ENCODE measurements around the gene ADORA1.

The ADORA1 gene

DNA sequence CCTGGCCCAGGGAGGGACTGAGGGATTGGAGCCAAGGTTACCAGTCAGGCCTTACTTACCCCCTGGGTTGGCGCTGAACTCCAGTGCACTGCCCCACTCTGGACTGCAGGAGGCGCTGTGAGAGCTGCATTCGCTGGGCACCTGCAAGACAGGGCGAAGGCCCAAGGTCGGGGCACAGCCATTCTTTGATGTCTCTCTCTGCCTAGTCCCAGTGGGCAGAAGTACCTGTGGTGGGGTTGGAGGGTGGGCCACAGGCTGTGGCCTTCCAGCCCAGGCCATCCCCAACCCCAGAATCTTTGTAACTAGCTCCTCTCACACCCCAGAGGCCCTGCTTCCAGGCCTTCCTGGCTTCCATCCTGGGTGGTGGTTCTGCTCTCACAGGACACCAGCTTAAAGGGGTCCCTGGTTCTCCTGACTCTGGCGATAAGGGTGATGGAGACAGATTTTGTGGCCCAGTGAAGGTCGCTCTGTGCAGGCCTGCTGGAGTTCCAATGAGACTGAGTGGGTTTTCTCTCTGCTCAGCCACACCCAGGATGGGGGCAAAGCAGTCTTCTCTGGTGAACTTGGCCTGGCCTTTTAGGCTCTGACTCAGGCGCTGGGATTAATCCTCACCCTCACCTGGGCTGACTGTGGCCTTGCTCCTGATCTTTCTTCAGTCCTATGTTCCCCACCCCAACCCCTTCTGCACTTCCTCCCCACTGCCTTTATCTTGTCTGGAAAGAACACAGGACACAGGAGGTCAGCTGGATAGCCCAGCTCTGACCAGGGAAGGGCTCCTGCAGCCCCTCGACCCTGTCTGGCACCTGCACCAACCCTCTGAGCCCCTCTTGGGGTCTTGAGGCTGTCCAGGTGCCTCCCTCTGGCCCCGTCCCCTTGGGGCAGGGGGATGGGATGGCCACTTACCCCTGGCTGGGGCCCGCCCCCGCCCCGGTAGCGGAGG is 42.7 kb upstream of the ADORA1 start:
- no peak overlapping the region for H3K9ac ChIP-seq (ENCODE audit: insufficient read length)
- no peak overlapping the region for H3K4me3 ChIP-seq
- no peaks in the 10 kb centered on the region for H3K9me3 ChIP-seq (ENCODE audit: low read depth, low read length)
- H3K27ac ChIP-seq, result no peak overlapping the region
- TF ChIP-seq EZH2 (IDR thresholded peaks at IDR 0.05), result no peak
- no peak for TF ChIP-seq FOXP2 (optimal IDR thresholded peaks at IDR 0.05; ENCODE audit: control extremely low read depth, extremely low read length, insufficient read depth)
- TF ChIP-seq POLR2AphosphoS5 (IDR thresholded peaks at IDR 0.05; ENCODE audit: borderline replicate concordance, low read depth, low read length), result no peak
- no peak for DNase-seq (ENCODE audit: low read depth, low spot score)
- no peaks in the 10 kb centered on the region for H3K36me3 ChIP-seq (ENCODE audit: insufficient read depth, low read length)

DNA sequence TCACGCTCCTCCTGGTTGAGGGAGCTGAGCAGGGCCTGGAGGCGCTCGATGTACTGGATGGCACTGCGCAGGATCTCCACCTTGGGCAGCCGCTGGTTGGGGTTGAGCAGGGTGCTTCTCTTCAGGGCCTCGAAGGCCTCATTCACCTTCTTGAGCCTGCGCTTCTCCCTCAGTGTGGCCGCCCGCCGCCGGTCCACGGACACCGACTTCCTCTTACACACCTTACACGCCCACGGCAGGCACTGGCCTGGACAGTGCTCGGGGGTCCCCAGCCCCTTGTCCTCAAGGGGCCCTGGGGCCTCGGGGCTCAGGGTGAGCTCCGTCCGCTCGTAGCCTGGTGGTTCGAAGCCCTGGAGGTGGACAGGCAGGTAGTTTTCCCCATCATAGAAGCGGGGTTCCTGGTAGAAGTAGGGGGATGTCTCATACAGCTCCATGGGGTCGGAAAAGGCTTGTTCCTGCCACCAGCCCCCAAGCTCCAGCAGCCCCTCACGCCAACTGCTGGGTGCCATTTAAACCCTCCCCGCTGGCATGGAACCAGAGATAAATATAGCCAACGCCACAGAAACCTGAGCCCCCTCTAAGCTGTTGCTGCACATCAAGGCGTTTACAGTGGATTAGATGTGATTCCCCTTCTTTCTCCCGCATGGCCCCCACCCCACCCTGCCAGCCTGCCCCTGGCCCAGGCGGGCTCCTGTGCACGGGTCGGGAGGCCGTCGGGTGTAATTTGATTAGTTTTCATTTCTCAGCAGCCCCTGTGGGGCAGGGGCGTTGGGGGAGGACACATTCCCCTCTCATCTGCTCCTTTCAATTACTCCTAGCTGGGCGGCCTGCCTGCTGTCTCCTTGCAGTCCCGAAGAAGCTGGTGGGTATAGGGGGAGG is 41.8 kb upstream of the ADORA1 start, which contains the start of gene MYOG:
TSS of gene MYOG (minus strand) at position 485 of the 879 bp plus-strand sequence. CDS start at position 434, 51 bp downstream.
- no peak within 1 kb of the TSS for H3K27ac ChIP-seq

DNA sequence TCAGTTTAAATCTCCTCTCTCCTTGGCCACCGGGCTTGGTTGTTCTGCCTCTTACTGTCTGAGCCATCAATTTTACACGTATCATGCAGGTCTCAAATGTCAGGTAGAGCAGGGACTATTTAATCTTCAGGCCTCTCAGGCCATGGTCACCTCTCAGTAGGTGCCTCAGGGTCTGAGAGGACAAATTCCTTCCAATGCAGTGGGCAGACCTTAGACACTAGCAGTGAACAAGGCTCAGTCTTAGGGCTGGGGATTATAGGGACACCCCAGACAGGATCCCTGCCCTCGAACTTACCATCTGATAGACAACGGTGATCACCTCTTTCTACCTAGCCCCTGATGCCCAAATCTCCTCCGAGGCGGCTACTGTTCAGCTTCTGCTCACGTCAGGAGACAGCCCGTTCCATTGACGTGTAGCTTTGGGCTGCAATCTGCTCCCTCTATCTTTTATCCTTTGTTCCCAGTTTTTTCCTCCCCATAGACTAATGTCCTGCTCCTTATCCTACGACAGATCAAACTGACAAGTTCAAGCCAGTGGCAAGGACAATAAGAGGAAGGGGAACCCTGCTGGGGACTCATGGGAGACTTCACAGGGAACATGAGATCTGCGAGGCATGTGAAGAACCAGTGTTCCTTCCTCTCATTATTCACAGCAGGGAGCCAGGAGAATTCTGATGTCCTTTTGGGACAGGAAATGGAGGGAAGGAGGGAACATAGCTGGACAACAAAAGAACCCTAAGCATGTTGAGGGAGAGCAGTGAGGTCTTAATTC is 40.3 kb upstream of the ADORA1 start:
- H3K36me3 ChIP-seq (ENCODE audit: insufficient read depth, low read length), result no peaks in the 10 kb centered on the region
- H3K9me3 ChIP-seq (ENCODE audit: low read depth, low read length), result no peaks in the 10 kb centered on the region
- no peak for DNase-seq (ENCODE audit: low read depth, low spot score)
- H3K4me3 ChIP-seq, result no peak overlapping the region
- H3K9ac ChIP-seq (ENCODE audit: insufficient read length), result no peak overlapping the region
- no peak for TF ChIP-seq EZH2 (IDR thresholded peaks at IDR 0.05)
- TF ChIP-seq POLR2AphosphoS5 (IDR thresholded peaks at IDR 0.05; ENCODE audit: borderline replicate concordance, low read depth, low read length), result no peak
- no peak for TF ChIP-seq FOXP2 (optimal IDR thresholded peaks at IDR 0.05; ENCODE audit: control extremely low read depth, extremely low read length, insufficient read depth)
- no peak overlapping the region for H3K27ac ChIP-seq

More for the DNA sequence above, 41.8 kb upstream of the ADORA1 start, which contains the start of gene MYOG:
- no peak for DNase-seq (ENCODE audit: low read depth, low spot score)
- Histone ChIP-seq H3K36me3 (ENCODE audit: insufficient read depth, low read length) (no peaks in the 10 kb centered on the region), H3K9me3 (ENCODE audit: low read depth, low read length) (no peaks in the 10 kb centered on the region), H3K9ac (ENCODE audit: insufficient read length) (no peak within 1 kb of the TSS), H3K4me3 (no peak within 1 kb of the TSS)
- no peak for TF ChIP-seq EZH2 (IDR thresholded peaks at IDR 0.05)
- TF ChIP-seq POLR2AphosphoS5 (IDR thresholded peaks at IDR 0.05; ENCODE audit: borderline replicate concordance, low read depth, low read length), result no peak
- TF ChIP-seq FOXP2 (optimal IDR thresholded peaks at IDR 0.05; ENCODE audit: control extremely low read depth, extremely low read length, insufficient read depth), result no peak

DNA sequence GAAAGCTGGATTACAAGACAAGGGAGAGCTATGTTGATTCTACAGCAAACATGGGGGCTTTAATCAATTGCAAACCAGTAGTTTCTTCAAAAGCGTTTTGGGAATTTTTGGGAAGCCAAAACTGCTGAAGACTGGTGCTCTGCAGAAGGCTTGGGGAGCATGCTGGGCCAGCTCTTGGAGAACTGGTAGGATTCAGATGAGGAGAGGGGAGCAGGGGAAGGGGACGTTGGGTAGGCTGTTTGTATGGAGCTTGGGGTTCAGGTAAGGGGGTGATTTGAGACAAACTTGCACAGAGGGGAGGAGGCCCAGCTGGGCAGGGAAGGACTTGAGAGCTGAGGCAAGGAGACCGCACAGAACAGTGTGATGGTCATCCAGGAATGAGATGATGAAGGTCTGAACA is 39.1 kb upstream of the ADORA1 start:
- no peak for TF ChIP-seq POLR2AphosphoS5 (IDR thresholded peaks at IDR 0.05; ENCODE audit: borderline replicate concordance, low read depth, low read length)
- no peak for TF ChIP-seq FOXP2 (optimal IDR thresholded peaks at IDR 0.05; ENCODE audit: control extremely low read depth, extremely low read length, insufficient read depth)
- no peak for TF ChIP-seq EZH2 (IDR thresholded peaks at IDR 0.05)
- no peak overlapping the region for H3K27ac ChIP-seq
- DNase-seq (ENCODE audit: low read depth, low spot score), result no peak
- H3K9me3 ChIP-seq (ENCODE audit: low read depth, low read length), result no peaks in the 10 kb centered on the region
- no peak overlapping the region for H3K9ac ChIP-seq (ENCODE audit: insufficient read length)
- H3K36me3 ChIP-seq (ENCODE audit: insufficient read depth, low read length), result no peaks in the 10 kb centered on the region
- no peak overlapping the region for H3K4me3 ChIP-seq

DNA sequence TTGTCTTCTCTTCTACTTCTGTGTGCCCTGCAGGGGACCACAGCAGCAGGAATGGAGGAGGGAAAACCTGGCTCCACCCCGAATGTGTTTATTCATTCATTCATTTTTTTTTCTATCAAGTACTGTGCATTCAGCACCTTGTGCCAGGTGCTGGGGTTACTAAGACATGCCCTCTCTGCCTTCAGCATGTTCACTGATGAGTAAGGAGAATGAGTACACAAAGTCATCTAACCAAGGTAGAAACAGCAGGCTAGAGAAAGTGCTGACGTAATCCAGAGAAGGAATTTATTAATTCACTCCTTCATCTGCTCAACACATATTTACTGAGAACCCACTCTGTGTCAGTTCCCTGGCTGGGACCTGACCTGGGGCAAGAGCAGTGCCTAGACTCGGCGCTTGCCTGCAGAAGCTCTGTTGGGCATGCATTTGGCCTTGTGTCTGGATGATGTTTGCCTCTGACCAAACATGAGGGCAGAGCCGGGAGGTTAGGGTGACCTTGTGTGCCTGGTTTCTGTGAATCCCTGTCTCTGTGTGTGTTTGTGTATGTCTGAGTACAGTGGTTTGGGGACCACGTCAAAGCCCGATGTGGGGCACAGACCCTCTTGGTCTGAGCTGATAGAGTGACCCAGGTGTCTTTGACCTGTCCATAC is 38.4 kb upstream of the ADORA1 start:
- H3K9me3 ChIP-seq (ENCODE audit: low read depth, low read length), result no peaks in the 10 kb centered on the region
- H3K27ac ChIP-seq, result no peak overlapping the region
- no peaks in the 10 kb centered on the region for H3K36me3 ChIP-seq (ENCODE audit: insufficient read depth, low read length)
- TF ChIP-seq POLR2AphosphoS5 (IDR thresholded peaks at IDR 0.05; ENCODE audit: borderline replicate concordance, low read depth, low read length), result no peak
- no peak for TF ChIP-seq EZH2 (IDR thresholded peaks at IDR 0.05)
- TF ChIP-seq FOXP2 (optimal IDR thresholded peaks at IDR 0.05; ENCODE audit: control extremely low read depth, extremely low read length, insufficient read depth), result no peak
- no peak overlapping the region for H3K9ac ChIP-seq (ENCODE audit: insufficient read length)
- no peak overlapping the region for H3K4me3 ChIP-seq
- DNase-seq (ENCODE audit: low read depth, low spot score), result no peak

DNA sequence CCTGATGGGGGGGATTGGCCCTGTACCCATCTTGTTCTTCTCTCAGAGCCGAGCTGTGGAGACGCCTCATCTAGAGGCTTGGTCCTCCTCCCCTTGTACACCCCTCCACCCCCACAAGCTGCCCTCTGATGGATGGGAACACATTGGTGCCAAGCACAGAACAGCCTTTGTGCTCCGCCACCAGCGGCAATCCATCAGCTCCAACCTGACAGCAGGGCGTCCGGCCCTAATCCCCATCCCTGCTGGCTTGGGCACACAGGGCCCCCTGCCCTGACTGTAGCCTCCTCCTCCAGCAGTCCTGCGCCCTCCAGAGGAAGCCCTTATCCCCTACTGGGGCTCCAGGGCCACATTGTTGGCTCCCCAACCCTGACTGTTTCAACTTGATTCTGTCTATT is 37.9 kb upstream of the ADORA1 start:
- no peak overlapping the region for H3K27ac ChIP-seq
- TF ChIP-seq FOXP2 (optimal IDR thresholded peaks at IDR 0.05; ENCODE audit: control extremely low read depth, extremely low read length, insufficient read depth) (no peak), EZH2 (IDR thresholded peaks at IDR 0.05) (no peak), POLR2AphosphoS5 (IDR thresholded peaks at IDR 0.05; ENCODE audit: borderline replicate concordance, low read depth, low read length) (no peak)
- no peaks in the 10 kb centered on the region for H3K9me3 ChIP-seq (ENCODE audit: low read depth, low read length)
- no peak overlapping the region for H3K4me3 ChIP-seq
- no peak for DNase-seq (ENCODE audit: low read depth, low spot score)
- H3K9ac ChIP-seq (ENCODE audit: insufficient read length), result no peak overlapping the region
- no peaks in the 10 kb centered on the region for H3K36me3 ChIP-seq (ENCODE audit: insufficient read depth, low read length)

DNA sequence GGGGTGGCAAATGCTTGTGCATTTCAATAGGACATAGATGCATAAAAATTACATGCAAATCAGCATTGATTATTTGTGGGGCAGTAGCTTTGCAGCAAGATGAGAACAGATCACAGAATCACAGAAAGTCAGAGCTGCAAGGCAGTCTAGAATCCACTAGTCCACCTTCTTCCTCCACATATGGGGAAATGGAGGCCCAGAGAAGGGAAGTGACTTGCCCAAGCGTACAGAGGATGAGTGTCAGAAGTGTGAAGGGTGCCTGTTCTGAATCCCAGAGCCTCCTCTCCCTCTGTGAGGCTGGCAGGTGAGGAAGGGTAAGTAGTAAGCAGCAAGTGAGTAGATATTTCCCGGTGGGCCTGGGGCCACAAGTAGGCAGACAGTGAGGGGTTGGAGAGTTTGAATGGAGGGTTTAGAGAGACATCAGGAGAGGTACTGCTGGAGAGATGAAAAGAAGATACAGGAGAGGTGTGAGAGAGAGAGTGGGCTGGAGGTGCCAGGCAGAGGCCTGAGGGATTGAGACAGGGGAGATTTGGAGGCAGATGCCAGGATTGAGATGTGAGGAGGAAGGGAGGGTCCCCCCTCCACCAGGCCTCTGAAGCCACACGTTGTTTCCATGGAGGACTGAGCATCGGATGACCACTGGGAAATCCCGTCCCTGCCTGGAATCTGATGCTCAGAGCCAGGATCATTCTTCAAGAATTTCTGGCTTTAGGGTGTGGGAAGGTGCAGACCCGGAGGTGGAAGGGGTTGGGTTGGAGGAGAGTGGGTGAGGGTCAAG is 36.9 kb upstream of the ADORA1 start:
- TF ChIP-seq POLR2AphosphoS5 (IDR thresholded peaks at IDR 0.05; ENCODE audit: borderline replicate concordance, low read depth, low read length) (no peak), EZH2 (IDR thresholded peaks at IDR 0.05) (no peak), FOXP2 (optimal IDR thresholded peaks at IDR 0.05; ENCODE audit: control extremely low read depth, extremely low read length, insufficient read depth) (no peak)
- H3K27ac ChIP-seq, result no peak overlapping the region
- no peaks in the 10 kb centered on the region for H3K36me3 ChIP-seq (ENCODE audit: insufficient read depth, low read length)
- no peak for DNase-seq (ENCODE audit: low read depth, low spot score)
- H3K9ac ChIP-seq (ENCODE audit: insufficient read length), result no peak overlapping the region
- H3K9me3 ChIP-seq (ENCODE audit: low read depth, low read length), result no peaks in the 10 kb centered on the region
- no peak overlapping the region for H3K4me3 ChIP-seq
